Adrenal gland (tissue), 12 donors: ENCODE results near the gene CDKN3. TPM values are rescaled to one million over a fixed set of nuclear protein-coding genes. Genes with fewer than 3 reads are reported as not detected.

Experiments used
- DNase-seq, 7 donors: peaks; one replicate each; pipeline ENCODE4 v3.0.0-alpha.2; 2019 to 2020
- H3K27ac ChIP-seq, 5 donors: fragments of 200-600 bp; sonication (generic) in 4 of 5; 1 replicate in 3 of 5; 2 replicates in 2 of 5; pipeline versions ENCODE4 v1.5.1 to v1.8.0; 2016 to 2020; ENCODE audit warnings: mild to moderate bottlenecking in 1 of 5
- H3K27me3 ChIP-seq: fragments of 200-600 bp; 2 replicates; pipeline ENCODE4 v1.8.0; 2021
- H3K36me3 ChIP-seq, 2 donors: fragments of 200-600 bp; replicated peaks in 1 of 2; 1 replicate in 1 of 2; 2 replicates in 1 of 2; pipeline versions ENCODE4 v1.5.1 to v1.8.0; 2018 to 2022
- H3K4me1 ChIP-seq, 2 donors: fragments of 200-600 bp; replicated peaks in 1 of 2; 1 replicate in 1 of 2; 2 replicates in 1 of 2; pipeline versions ENCODE4 v1.5.1 to v1.8.0; 2018 to 2021
- H3K4me3 ChIP-seq, 4 donors: fragments of 200-600 bp; sonication (generic) in 3 of 4; one replicate each; pipeline ENCODE4 v1.5.1; 2016 to 2018
- H3K9me3 ChIP-seq, 3 donors: fragments of 200-600 bp; sonication (generic) in 1 of 3; replicated peaks in 1 of 3; 1 replicate in 2 of 3; 2 replicates in 1 of 3; pipeline versions ENCODE4 v1.5.1 to v1.8.0; 2016 to 2021
- CTCF ChIP-seq, 6 experiments: fragments of 450-650 bp in 4 of 6; fragments of 200-600 bp in 2 of 6; sonication (generic) in 1 of 6; IDR thresholded peaks; 1 replicate in 5 of 6; 2 replicates in 1 of 6; pipeline versions ENCODE4 v1.5.1 to v1.8.0; 2016 to 2021; ENCODE audit warnings: antibody characterized with exemption in 6 of 6, mild to moderate bottlenecking in 2 of 6, moderate library complexity in 1 of 6
- POLR2A ChIP-seq, 2 donors: fragments of 450-650 bp; IDR thresholded peaks; one replicate each; pipeline ENCODE4 v1.6.1; 2017; ENCODE audit warnings: antibody characterized with exemption in 2 of 2, mild to moderate bottlenecking in 2 of 2, moderate library complexity in 1 of 2
- WGBS, 4 donors: extraction: QIAGEN DNeasy Blood & Tissue Kit in 2 of 4; methylation state at CpG; one replicate each; pipeline versions ENCODE4 v1.1.5 to v1.1.7; 2013 to 2017; 5-methylcytosine and 5-hydroxymethylcytosine counted together
- intact Hi-C, 2 donors: fragments of 100-400 bp; cut with DNase I; formaldehyde crosslinking; loops; one replicate each; pipeline versions ENCODE4 v1.14.1 to v1.15.0; 2022 to 2023
- polyA plus RNA-seq, 3 donors: library from polyadenylated mRNA; stranded (reverse); fragments of 200-250 nt in 2 of 3; fragments of 350-450 nt in 1 of 3; fragmentation: Illumina TruSeq in 1 of 3; extraction: RNeasy Lipid Tissue Mini Kit (QIAGEN cat#74804) in 1 of 3; gene quantifications; one replicate each; pipeline ENCODE4 v1.2.3, GENCODE V29; 2013 to 2014
- total RNA-seq, 9 donors: library from RNA; depleted of rRNA in 4 of 9; stranded (reverse); fragments of >200 nt in 4 of 9; fragments of 120-200 nt in 1 of 9; fragmentation: NEBNext Ultra II Directional in 1 of 9; extraction: Animal tissue kit (Norgen Biotek cat#: 25700) in 1 of 9; gene quantifications; one replicate each; pipeline versions ENCODE4 v1.1.0 to v1.2.4, GENCODE V29; 2013 to 2023
- donor health status: healthy with polysubstance abuse.
- donor health status: Bipolar disorder and iron deficiency.
- donor health status: DM: yes; HTN: yes; CAD: no.
- donor health status: DM: no; HTN: no; CAD: no.
- donor health status: DM: no; HTN: no; CAD: no.
- donor health status: DM: yes; HTN: yes; CAD: no.

The CDKN3 gene
- total and polyA plus RNA-seq, 12 donors: 0.46 to 16.4 (median 2.1) TPM; not detected in 1

GRCh38 chr14:54381821-54382220, 15.0 kb upstream of the CDKN3 start:
- H3K27ac ChIP-seq: no peak overlapping the region
- H3K4me1 ChIP-seq: no peaks in the 10 kb centered on the region
- no peaks in the 10 kb centered on the region for H3K36me3 ChIP-seq
- no peak overlapping the region for H3K4me3 ChIP-seq
- no peak for DNase-seq
- TF ChIP-seq POLR2A (IDR thresholded peaks at IDR 0.05): no peak
- TF ChIP-seq CTCF (IDR thresholded peaks at IDR 0.05): no peak
- no peaks in the 10 kb centered on the region for H3K27me3 ChIP-seq
- intact Hi-C loops: no loop called here
- no peaks in the 10 kb centered on the region for H3K9me3 ChIP-seq

DNA sequence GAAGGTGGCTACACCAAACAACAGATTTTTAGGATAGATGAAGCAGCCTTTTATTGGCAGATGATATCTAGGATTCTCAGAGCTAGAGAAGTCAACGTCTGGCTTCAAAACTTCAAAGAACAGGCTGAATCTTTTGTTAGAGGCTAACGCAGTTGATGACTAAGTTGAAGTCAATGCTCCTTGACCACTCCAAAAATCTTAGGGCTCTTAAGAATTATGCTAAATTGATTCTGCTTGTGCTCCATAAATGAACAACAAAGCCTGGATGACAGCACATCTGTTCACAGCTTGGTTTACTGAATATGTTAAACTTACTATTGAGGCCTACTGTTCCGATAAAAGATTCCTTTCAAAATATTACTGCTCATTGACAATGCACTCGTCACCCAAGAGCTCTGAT, 13.0 kb upstream of the CDKN3 start:
- no peak for DNase-seq
- WGBS, 4 donors: 84 to 96% (median 90%) methylated on average over 4 of the region's 4 CpGs
- intact Hi-C loops: no loop called here
- no peak overlapping the region for H3K4me3 ChIP-seq
- no peak for TF ChIP-seq POLR2A (IDR thresholded peaks at IDR 0.05)
- no peak for TF ChIP-seq CTCF (IDR thresholded peaks at IDR 0.05)
- no peaks in the 10 kb centered on the region for H3K36me3 ChIP-seq
- H3K27ac ChIP-seq: no peak overlapping the region
- H3K4me1 ChIP-seq: no peaks in the 10 kb centered on the region
- no peaks in the 10 kb centered on the region for H3K9me3 ChIP-seq
- no peaks in the 10 kb centered on the region for H3K27me3 ChIP-seq

DNA sequence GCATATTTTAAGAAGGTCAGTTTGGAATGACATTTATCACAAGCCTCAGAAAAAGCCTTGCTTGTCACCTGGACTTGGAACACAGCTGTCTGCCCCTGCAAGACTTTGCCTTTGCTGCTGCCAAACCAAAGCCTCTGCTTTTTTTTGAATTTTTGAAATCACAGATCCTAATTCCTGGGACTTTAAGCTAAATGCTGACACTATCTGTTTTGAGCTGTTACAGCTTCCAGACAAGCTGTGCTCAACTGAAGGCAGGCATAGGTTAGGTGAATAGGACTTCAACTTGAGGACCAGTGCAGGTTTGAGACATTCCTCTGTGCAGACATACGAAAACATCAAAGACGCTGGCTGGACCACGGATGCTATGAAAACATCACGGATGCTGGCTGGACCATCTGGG, 11.3 kb upstream of the CDKN3 start:
- TF ChIP-seq CTCF (IDR thresholded peaks at IDR 0.05) (no peak), POLR2A (IDR thresholded peaks at IDR 0.05) (no peak)
- Histone ChIP-seq H3K27ac (no peak overlapping the region), H3K9me3 (no peaks in the 10 kb centered on the region), H3K27me3 (no peaks in the 10 kb centered on the region), H3K4me3 (no peak overlapping the region), H3K36me3 (no peaks in the 10 kb centered on the region), H3K4me1 (no peaks in the 10 kb centered on the region)
- 67 to 73% (median 71%) methylated on average over 4 of the region's 4 CpGs for WGBS, 4 donors
- no peak for DNase-seq
- intact Hi-C loops: no loop called here

DNA sequence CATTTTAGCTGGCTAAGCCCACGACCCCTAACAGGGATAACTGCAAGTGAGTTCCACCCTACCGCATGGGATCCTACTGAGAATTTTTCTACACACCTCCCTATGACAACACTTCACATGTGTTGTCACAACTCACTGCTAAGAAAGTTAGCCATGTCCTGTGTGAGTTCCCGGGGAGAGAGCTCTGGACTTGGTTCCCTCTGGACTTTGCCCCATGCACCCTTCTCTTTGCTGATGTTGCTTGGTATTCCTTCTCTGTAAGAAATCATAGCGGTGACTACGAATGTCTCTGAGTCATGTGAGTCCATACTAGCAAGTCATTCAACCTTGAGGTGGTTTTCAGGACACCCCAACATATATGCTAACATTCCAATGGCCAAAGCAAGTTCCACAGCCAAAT, 9.5 kb upstream of the CDKN3 start:
- Histone ChIP-seq H3K27ac (no peak overlapping the region), H3K27me3 (no peaks in the 10 kb centered on the region), H3K4me3 (no peak overlapping the region), H3K36me3 (no peaks in the 10 kb centered on the region), H3K9me3 (no peaks in the 10 kb centered on the region), H3K4me1 (no peaks in the 10 kb centered on the region)
- WGBS, 4 donors: 85 to 96% (median 90%) methylated on average over 4 to 5 of the region's 5 CpGs
- TF ChIP-seq CTCF (IDR thresholded peaks at IDR 0.05): no peak
- TF ChIP-seq POLR2A (IDR thresholded peaks at IDR 0.05): no peak
- intact Hi-C loops: no loop called here
- no peak for DNase-seq
